ENCODE data around the gene INSIG2. TPM values are rescaled to one million over a fixed set of nuclear protein-coding genes. Genes with fewer than 3 reads are reported as not detected.

Gene INSIG2
- total and polyA plus RNA-seq, 2 of the 4 experiments (the other 2 are of a cell fraction) = 9.1 to 11.7 TPM

DNA sequence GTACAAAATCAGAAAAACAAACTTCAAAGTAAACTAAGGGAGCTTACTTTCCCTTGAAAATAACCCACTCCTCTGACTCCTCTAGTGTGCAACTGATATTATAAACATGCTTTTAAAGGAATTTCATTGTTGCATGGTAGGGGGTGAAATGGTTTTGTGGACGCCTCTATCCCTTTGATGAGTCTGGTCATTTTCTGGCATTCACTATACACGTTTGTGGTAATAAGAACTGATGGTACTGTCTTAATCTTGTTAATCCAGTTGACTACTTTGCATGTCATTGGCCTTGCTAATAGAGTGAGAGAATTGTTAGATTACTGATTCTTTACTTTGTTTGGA, 2.8 kb downstream of the INSIG2 start:
- Histone ChIP-seq H4K20me1 (ENCODE audit: insufficient read depth, low read length) (peaks cover 19% of the 10 kb centered on the region; the same call in 1 of the 2 replicates), H3K4me1 (ENCODE audit: control insufficient read depth, insufficient read depth, low read length) (peaks cover 1% of the 10 kb centered on the region; the same call in 1 of the 2 replicates), H2AFZ (replicated peaks; ENCODE audit: low read length, poor library complexity) (no peak overlapping the region), H3K4me2 (ENCODE audit: low read depth, low read length) (no peak overlapping the region), H2BK120ac (ENCODE audit: low read depth, low read length) (no peak overlapping the region), H3K27me3 (ENCODE audit: control insufficient read depth, insufficient read depth, low read length) (no peaks in the 10 kb centered on the region), H3K9ac (ENCODE audit: low read depth, low read length) (no peak overlapping the region), H2BK20ac (ENCODE audit: low read depth, low read length) (no peak overlapping the region), H4K8ac (ENCODE audit: low read depth in 2 of 2, low read length in 2 of 2) (no peak overlapping the region), H3K18ac (ENCODE audit: low read depth, low read length) (no peak overlapping the region), H3K56ac (ENCODE audit: extremely low read depth, insufficient read depth, low read length) (no peak overlapping the region), H3K14ac (replicated peaks; ENCODE audit: low read depth, low read length) (no peak overlapping the region), H2BK15ac (ENCODE audit: low read depth, low read length) (no peak overlapping the region), H2AK9ac (replicated peaks; ENCODE audit: low read depth, low read length, poor library complexity) (no peak overlapping the region), H3K27ac (ENCODE audit: insufficient read depth, low read length) (no peak overlapping the region), H3K9me3 (ENCODE audit: control insufficient read depth, insufficient read depth, low read length) (no peaks in the 10 kb centered on the region), H3K4ac (ENCODE audit: low read depth, low read length) (no peak overlapping the region), H2AK5ac (ENCODE audit: low read depth, low read length) (no peak overlapping the region), H3K79me1 (ENCODE audit: low read depth in 1 of 2, low read length in 2 of 2) (peaks cover 10 to 37% of the 10 kb centered on the region in 2 experiments; a peak in 3 of 4 replicates), H4K5ac (ENCODE audit: low read depth, low read length) (no peak overlapping the region), H2BK5ac (ENCODE audit: low read depth, low read length, poor library complexity, severe bottlenecking) (no peak overlapping the region), H3K23ac (ENCODE audit: low read depth, low read length) (no peak overlapping the region), H3K36me3 (ENCODE audit: control insufficient read depth, insufficient read depth, low read length) (no peaks in the 10 kb centered on the region), H3K4me3 (ENCODE audit: insufficient read depth, low read depth, low read length) (no peak overlapping the region), H3K9me1 (ENCODE audit: insufficient read depth, low read length) (no peaks in the 10 kb centered on the region), H4K91ac (ENCODE audit: insufficient read depth, low read depth, low read length) (no peak overlapping the region)
- in situ Hi-C loops (cut with MboI; ENCODE audit: low sequenced_read_pairs) (no loop called here), intact Hi-C loops (cut with micrococcal nuclease) (no loop called here), dilution Hi-C loops (cut with HindIII; ENCODE audit: low sequenced_read_pairs, unreplicated experiment) (no loop called here)
- TF ChIP-seq CHD1 (IDR thresholded peaks at IDR 0.05; ENCODE audit: low read depth, low read length) = no peak
- no TSS peak for BruUV-seq (replicated peaks)
- ATAC-seq (ENCODE audit: low read depth) (no peak), DNase-seq (no peak)
- CTCF ChIA-PET = no interaction called here
- POLR2A ChIA-PET (ENCODE audit: unreplicated experiment) = no interaction called here
- WGBS, 2 experiments (ENCODE audit: extremely low coverage in 2 of 2, insufficient read length in 1 of 2) = no CpG with 5 or more reads among the region's 2 CpGs
